OCI-LY7 (cell line): ENCODE measurements around the gene LRRN2. TPM values are rescaled to one million over a fixed set of nuclear protein-coding genes. Genes with fewer than 3 reads are reported as not detected.

Source experiments
- BruUV-seq: library from RNA; stranded (reverse); fragments of 400-500 nt; replicated peaks from 2 replicates; lab custom pipeline; 2021; lab: Mats Ljungman, UMichigan
- CTCF ChIA-PET: fragments of 300-600 bp; sonication (Branson Sonifier 250); formaldehyde crosslinking; loops from one replicate; lab custom pipeline; 2022; ENCODE audit warnings: antibody characterized with exemption; ENCODE audit not compliant: unreplicated experiment; lab: Charles Lee
- POLR2A ChIA-PET: fragments of 300-600 bp; sonication (Branson Sonifier 250); formaldehyde crosslinking; loops from one replicate; lab custom pipeline; 2022; ENCODE audit warnings: antibody characterized with exemption; lab: Charles Lee
- DNase-seq: peaks from one replicate; pipeline ENCODE4 v3.0.0-alpha.2; 2015; ENCODE audit warnings: low spot score
- H2AFZ ChIP-seq: fragments of 200-600 bp; sonication (generic), shearing (Covaris generic); 2 replicates; pipeline ENCODE4 v1.6.1; 2014; ENCODE audit warnings: mild to moderate bottlenecking, antibody characterized with exemption, low read length, moderate library complexity
- H3K27ac ChIP-seq: fragments of 200-600 bp; sonication (generic); 2 replicates; pipeline ENCODE4 v1.5.1; 2014; ENCODE audit warnings: mixed run types, low read depth, mild to moderate bottlenecking, moderate library complexity, low read length, inconsistent platforms; ENCODE audit not compliant: poor library complexity, severe bottlenecking
- H3K36me3 ChIP-seq: fragments of 200-600 bp; sonication (generic); 2 replicates; pipeline ENCODE4 v1.6.1; 2014; ENCODE audit warnings: mild to moderate bottlenecking, antibody characterized with exemption, low read length, moderate library complexity, mixed read lengths; ENCODE audit not compliant: insufficient read depth
- H3K4me1 ChIP-seq: fragments of 200-600 bp; sonication (generic); 2 replicates; pipeline ENCODE4 v1.5.1; 2014; ENCODE audit warnings: mild to moderate bottlenecking, low read length; ENCODE audit not compliant: insufficient read depth, poor library complexity, severe bottlenecking
- H3K4me2 ChIP-seq: fragments of 200-600 bp; sonication (generic); 2 replicates; pipeline ENCODE4 v1.6.1; 2014; ENCODE audit warnings: mild to moderate bottlenecking, low read length
- H3K4me3 ChIP-seq: fragments of 200-600 bp; sonication (generic); 2 replicates; pipeline ENCODE4 v1.5.1; 2014; ENCODE audit warnings: mild to moderate bottlenecking, low read depth, low read length; ENCODE audit not compliant: poor library complexity, severe bottlenecking
- H3K79me2 ChIP-seq: fragments of 200-600 bp; sonication (generic); 2 replicates; pipeline ENCODE4 v1.6.1; 2016; ENCODE audit warnings: low read depth, mild to moderate bottlenecking, low read length, moderate library complexity, mixed read lengths; ENCODE audit not compliant: insufficient read depth
- H3K9me2 ChIP-seq: fragments of 200-600 bp; sonication (generic); 2 replicates; pipeline ENCODE4 v1.6.1; 2016; ENCODE audit warnings: mild to moderate bottlenecking, low read length, mixed read lengths; ENCODE audit not compliant: insufficient read depth
- H3K9me3 ChIP-seq: fragments of 200-600 bp; sonication (generic); 2 replicates; pipeline ENCODE4 v1.6.1; 2014; ENCODE audit warnings: mild to moderate bottlenecking, mixed run types, low read length, mixed read lengths
- H4K20me1 ChIP-seq: fragments of 200-600 bp; sonication (generic); 2 replicates; pipeline ENCODE4 v1.6.1; 2014; ENCODE audit warnings: mild to moderate bottlenecking, antibody characterized with exemption, low read length, moderate library complexity, mixed read lengths; ENCODE audit not compliant: insufficient read depth
- CTCF ChIP-seq: fragments of 200-600 bp; sonication (generic); conservative IDR thresholded peaks from 2 replicates; pipeline ENCODE4 v1.5.1; 2014; ENCODE audit warnings: mild to moderate bottlenecking, antibody characterized with exemption, low read length, moderate library complexity, mixed read lengths
- EZH2phosphoT487 ChIP-seq: fragments of 200-600 bp; sonication (generic); IDR thresholded peaks from 2 replicates; pipeline ENCODE4 v1.6.1; 2018; ENCODE audit warnings: low read depth, borderline replicate concordance, mild to moderate bottlenecking, mixed run types, antibody characterized with exemption, low read length, moderate library complexity, mixed read lengths
- intact Hi-C: fragments of 100-400 bp; cut with micrococcal nuclease; formaldehyde crosslinking; loops from one replicate; pipeline ENCODE4 v1.10.0; 2022; ENCODE audit not compliant: unreplicated experiment
- total RNA-seq, 2 experiments: library from RNA; depleted of rRNA in 1 of 2; stranded (reverse); fragments of >200 nt in 1 of 2; shearing (Covaris generic) in 1 of 2; gene quantifications; 2 replicates each; pipeline ENCODE4 v1.2.3, GENCODE V29; 2014 to 2022

LRRN2 gene
- total RNA-seq, 2 experiments from 2014 or later, result not detected

- no peaks in the 10 kb centered on the region for H4K20me1 ChIP-seq
Measured at GRCh38 chr1:204711947-204712701, 26.6 kb upstream of the LRRN2 start.

GRCh38 chr1:204711103-204711946 is 25.8 kb upstream of the LRRN2 start:
- Histone ChIP-seq H3K4me3 (no peak overlapping the region), H3K4me2 (peak overlapping the region; percentile 79), H3K27ac (no peak overlapping the region), H2AFZ (no peak overlapping the region), H3K9me2 (no peaks in the 10 kb centered on the region), H3K9me3 (no peaks in the 10 kb centered on the region), H3K79me2 (no peaks in the 10 kb centered on the region), H3K4me1 (peaks cover 71% of the 10 kb centered on the region), H3K36me3 (no peaks in the 10 kb centered on the region), H4K20me1 (no peaks in the 10 kb centered on the region)
- CTCF ChIA-PET, result no interaction called here
- DNase-seq, result no peak
- POLR2A ChIA-PET, result no interaction called here
- BruUV-seq, result no TSS peak
- intact Hi-C loops, result loop anchor here (5.0 to 10.0 kb wide), 3 partner anchors 144 to 297 kb away; partner anchors contain the start of gene PPP1R15B
- TF ChIP-seq CTCF (no peak), EZH2phosphoT487 (no peak)

More at GRCh38 chr1:204711947-204712701, 26.6 kb upstream of the LRRN2 start:
- intact Hi-C loops, result loop anchor here (5.0 to 10.0 kb wide), 3 partner anchors 145 to 297 kb away; partner anchors contain the start of gene PPP1R15B
- H3K9me3 ChIP-seq, result no peaks in the 10 kb centered on the region
- ChIA-PET CTCF (no interaction called here), POLR2A (interaction anchor here (0.6 kb wide), 1 partner anchor 1986 kb away, joined by 3 read pairs; no protein-coding TSS in a partner anchor)
- H3K36me3 ChIP-seq, result no peaks in the 10 kb centered on the region
- H2AFZ ChIP-seq, result peak overlapping the region; percentile 19; the same call in 1 of the 2 replicates
- no peak overlapping the region for H3K27ac ChIP-seq
- peak overlapping the region; percentile 79 for H3K4me2 ChIP-seq
- no peak for TF ChIP-seq CTCF
- no peak for TF ChIP-seq EZH2phosphoT487
- peak overlapping the region; percentile 11 for H3K4me3 ChIP-seq
- H3K79me2 ChIP-seq, result no peaks in the 10 kb centered on the region
- peak; percentile 38 for DNase-seq
- BruUV-seq, result no TSS peak
- peaks cover 74% of the 10 kb centered on the region for H3K4me1 ChIP-seq
- no peaks in the 10 kb centered on the region for H3K9me2 ChIP-seq
